Central memory CD8-positive, alpha-beta T cell (primary cell): ENCODE measurements around the gene CRB3.
A peak's percentile ranks its signal among the peaks of the same experiment; 100 is the strongest.

Experiments
- ATAC-seq: fragments of 150-1000 bp; cut with Tn5 transposase; replicated peaks from 2 replicates; pipeline ENCODE4 v1.10.0; 2022; ENCODE audit warnings: mild to moderate bottlenecking, moderate FRiP score, moderate number of reproducible peaks; ENCODE audit not compliant: poor library complexity, severe bottlenecking; ENCODE audit errors: extremely low read depth
- DNase-seq, 2 donors: peaks; one replicate each; pipeline ENCODE4 v3.0.0; 2021; ENCODE audit warnings: low spot score in 2 of 2
- H3K27ac Mint-ChIP-seq: one replicate; pipeline ENCODE4 v1.8.0; 2022; ENCODE audit warnings: low read depth, mild to moderate bottlenecking, moderate library complexity, mixed read lengths
- H3K27me3 Mint-ChIP-seq: one replicate; pipeline ENCODE4 v1.8.0; 2022; ENCODE audit warnings: mixed read lengths
- H3K36me3 Mint-ChIP-seq: one replicate; pipeline ENCODE4 v1.8.0; 2022; ENCODE audit warnings: mild to moderate bottlenecking, moderate library complexity, mixed read lengths; ENCODE audit not compliant: insufficient read depth
- H3K4me1 Mint-ChIP-seq: one replicate; pipeline ENCODE4 v1.8.0; 2022; ENCODE audit warnings: mixed read lengths
- H3K4me3 Mint-ChIP-seq: one replicate; pipeline ENCODE4 v1.8.0; 2022; ENCODE audit warnings: mild to moderate bottlenecking, moderate library complexity, mixed read lengths
- H3K9me3 Mint-ChIP-seq: one replicate; pipeline ENCODE4 v1.8.0; 2022; ENCODE audit warnings: mixed read lengths

Gene CRB3

DNA sequence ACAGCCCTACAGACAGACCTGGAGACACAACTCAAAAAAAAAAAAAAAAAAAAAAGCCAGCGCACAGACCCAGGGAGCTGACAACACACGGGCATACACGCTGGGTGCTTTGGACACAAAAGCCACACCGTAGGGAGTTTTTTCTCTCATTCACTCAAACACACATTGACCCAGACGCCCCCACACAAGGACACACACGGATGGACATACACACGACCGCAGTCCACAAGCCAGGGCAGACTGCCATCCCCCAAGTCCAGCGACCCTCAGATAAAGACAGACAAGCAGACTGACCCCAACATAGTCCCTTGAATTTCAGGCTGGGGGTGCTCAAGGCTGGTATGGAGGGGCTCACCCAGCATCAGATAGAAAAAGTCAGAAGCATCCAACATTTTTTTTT, 50.0 kb downstream of the CRB3 start:
- Mint-ChIP-seq H3K4me3 (no peak overlapping the region), H3K9me3 (no peaks in the 10 kb centered on the region), H3K27ac (no peak overlapping the region), H3K4me1 (peaks cover 33% of the 10 kb centered on the region), H3K36me3 (peaks cover 7% of the 10 kb centered on the region), H3K27me3 (no peaks in the 10 kb centered on the region)
- no peak for DNase-seq
- no peak for ATAC-seq

DNA sequence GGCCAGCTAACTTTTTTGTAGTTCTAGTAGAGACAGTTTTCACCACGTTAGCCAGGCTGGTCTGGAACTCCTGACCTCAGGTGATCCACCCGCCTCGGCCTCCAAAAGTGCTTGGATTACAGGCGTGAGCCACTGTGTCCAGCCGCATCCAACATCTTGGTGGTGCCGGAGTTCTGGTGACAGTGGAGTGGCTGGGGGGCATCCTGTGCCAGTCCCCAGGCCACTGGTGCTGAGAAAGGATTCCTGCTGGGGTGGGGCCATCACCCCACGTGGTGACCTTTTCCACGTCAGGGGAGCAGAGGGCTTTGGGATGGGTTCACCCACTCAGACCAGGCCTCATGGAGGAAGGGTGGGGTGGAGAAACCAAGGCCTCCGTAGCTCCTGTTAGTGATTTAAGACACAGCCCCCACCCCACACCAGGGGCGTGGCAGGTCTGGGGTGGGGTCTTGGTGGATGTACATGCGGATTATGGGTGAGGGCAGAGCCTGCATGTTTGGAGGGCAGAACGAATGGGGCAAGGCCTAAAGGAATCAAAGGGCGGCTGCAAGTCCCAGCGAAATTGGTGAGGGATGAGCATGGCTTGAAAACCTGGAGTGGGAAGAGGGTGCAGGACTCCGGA, 51.0 kb downstream of the CRB3 start:
- H3K36me3 Mint-ChIP-seq: peaks cover 7% of the 10 kb centered on the region
- peak overlapping the region; percentile 80 for H3K27ac Mint-ChIP-seq
- DNase-seq: no peak
- H3K9me3 Mint-ChIP-seq: no peaks in the 10 kb centered on the region
- peaks cover 33% of the 10 kb centered on the region for H3K4me1 Mint-ChIP-seq
- no peak for ATAC-seq
- H3K27me3 Mint-ChIP-seq: no peaks in the 10 kb centered on the region
- peak overlapping the region; percentile 88 for H3K4me3 Mint-ChIP-seq

- Mint-ChIP-seq H3K27me3 (no peaks in the 10 kb centered on the region), H3K9me3 (no peaks in the 10 kb centered on the region), H3K4me3 (peak overlapping the region; percentile 88), H3K4me1 (peaks cover 33% of the 10 kb centered on the region), H3K36me3 (peaks cover 7% of the 10 kb centered on the region), H3K27ac (peak overlapping the region; percentile 80)
- ATAC-seq (peak; percentile 52), DNase-seq (no peak)
Observed at GRCh38 chr19:6516018-6516658, 52.1 kb downstream of the CRB3 start.
